Measurements from ENCODE around the gene CCDC187.

GRCh38 chr9:136304981-136305380 lies 1.1 kb upstream of the CCDC187 start:
- TF ChIP-seq, protein P1, sequence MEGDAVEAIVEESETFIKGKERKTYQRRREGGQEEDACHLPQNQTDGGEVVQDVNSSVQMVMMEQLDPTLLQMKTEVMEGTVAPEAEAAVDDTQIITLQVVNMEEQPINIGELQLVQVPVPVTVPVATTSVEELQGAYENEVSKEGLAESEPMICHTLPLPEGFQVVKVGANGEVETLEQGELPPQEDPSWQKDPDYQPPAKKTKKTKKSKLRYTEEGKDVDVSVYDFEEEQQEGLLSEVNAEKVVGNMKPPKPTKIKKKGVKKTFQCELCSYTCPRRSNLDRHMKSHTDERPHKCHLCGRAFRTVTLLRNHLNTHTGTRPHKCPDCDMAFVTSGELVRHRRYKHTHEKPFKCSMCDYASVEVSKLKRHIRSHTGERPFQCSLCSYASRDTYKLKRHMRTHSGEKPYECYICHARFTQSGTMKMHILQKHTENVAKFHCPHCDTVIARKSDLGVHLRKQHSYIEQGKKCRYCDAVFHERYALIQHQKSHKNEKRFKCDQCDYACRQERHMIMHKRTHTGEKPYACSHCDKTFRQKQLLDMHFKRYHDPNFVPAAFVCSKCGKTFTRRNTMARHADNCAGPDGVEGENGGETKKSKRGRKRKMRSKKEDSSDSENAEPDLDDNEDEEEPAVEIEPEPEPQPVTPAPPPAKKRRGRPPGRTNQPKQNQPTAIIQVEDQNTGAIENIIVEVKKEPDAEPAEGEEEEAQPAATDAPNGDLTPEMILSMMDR (conservative IDR thresholded peaks at IDR 0.05) = no peak
- no peak for TF ChIP-seq EZH2 (IDR thresholded peaks at IDR 0.05; ENCODE audit: low read depth)
